GM19397 (cell line): Measurements from ENCODE around the gene CEP85.

Experiments
- ATAC-seq: cut with Tn5 transposase; IDR thresholded peaks from one replicate; pipeline ENCODE4 v1.9.1; 2021; ENCODE audit warnings: mild to moderate bottlenecking, moderate library complexity; ENCODE audit not compliant: unreplicated experiment

CEP85 gene, protein sequence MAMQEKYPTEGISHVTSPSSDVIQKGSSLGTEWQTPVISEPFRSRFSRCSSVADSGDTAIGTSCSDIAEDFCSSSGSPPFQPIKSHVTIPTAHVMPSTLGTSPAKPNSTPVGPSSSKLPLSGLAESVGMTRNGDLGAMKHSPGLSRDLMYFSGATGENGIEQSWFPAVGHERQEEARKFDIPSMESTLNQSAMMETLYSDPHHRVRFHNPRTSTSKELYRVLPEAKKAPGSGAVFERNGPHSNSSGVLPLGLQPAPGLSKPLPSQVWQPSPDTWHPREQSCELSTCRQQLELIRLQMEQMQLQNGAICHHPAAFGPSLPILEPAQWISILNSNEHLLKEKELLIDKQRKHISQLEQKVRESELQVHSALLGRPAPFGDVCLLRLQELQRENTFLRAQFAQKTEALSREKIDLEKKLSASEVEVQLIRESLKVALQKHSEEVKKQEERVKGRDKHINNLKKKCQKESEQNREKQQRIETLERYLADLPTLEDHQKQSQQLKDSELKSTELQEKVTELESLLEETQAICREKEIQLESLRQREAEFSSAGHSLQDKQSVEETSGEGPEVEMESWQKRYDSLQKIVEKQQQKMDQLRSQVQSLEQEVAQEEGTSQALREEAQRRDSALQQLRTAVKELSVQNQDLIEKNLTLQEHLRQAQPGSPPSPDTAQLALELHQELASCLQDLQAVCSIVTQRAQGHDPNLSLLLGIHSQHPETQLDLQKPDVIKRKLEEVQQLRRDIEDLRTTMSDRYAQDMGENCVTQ

DNA sequence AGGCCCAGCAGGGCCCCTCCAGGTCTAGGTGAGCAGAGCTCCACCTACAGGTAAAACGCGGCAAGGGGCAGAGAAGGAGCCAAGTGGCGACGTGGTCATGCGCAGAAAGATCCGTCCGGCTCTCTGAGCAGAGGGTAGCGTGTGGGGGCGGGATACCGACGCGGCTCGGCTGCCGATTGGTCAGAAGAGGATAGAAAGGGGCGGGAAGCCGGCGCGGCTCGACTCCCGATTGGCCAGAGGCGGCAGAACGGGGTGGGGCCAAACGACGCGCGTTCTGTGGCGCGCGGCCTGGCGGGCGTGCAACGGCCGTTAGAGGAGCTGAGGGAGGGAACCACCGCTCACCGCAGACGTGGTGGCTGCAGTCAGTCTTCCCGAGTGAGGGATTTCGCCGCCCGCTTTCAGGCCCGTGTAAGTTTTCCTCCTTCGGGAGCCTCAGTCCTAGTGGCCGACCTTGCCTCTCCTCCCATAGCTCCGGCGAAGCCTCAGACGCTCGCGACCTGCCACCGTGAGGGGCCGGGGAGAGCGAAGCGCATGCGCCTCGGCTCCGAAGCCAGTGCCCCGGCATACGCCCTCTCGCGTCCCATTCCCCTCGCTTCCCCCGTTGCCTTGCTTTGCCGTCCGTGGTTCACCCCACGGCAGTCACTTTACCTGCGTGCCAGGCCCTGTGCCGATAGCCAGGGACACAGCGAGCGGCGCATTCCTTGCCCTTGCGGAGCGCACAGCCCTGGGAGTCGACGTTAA lies at the start of gene CEP85:
Gene CEP85 (plus strand): TSS at position 298 of the 741 bp plus-strand sequence. CDS start 5,584 bp downstream, outside the sequence.
- ATAC-seq = peak; percentile 92

DNA sequence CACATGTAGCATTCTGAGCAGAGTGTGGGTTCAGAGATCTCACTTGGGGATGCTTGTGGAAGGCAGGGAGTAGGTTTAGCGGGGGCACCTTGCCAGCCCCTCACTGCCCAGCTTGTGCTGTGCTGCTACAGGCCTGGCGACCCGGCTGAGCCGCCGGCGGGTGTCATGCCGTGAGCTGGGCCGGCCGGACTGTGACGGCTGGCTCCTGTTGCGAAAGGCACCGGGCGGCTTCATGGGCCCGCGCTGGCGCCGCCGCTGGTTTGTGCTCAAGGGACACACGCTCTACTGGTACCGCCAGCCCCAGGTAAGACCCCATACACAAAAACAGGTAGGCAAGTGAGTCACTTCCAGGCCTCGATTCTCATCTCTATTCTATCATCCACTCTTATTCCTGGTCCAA lies 49.1 kb upstream of the CEP85 start:
- no peak for ATAC-seq

DNA sequence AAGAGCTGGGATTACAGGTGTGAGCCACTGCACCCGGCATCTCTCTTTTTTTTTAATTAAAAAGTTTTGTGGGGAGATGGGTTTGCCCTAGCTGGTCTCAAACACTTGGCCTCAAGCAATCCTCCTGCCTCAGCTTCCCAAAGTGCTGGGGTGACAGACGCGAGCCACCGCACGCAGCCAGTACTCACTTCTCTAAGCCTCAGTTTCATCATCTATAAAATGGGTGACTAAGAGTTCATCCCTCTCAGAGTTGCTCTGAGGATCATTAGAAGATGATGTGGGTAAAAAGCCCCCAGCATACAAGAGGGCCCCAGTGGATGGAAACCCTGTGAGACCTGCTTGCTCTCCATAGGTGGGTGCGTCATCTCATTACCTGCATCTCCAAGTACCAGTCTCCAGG lies 46.1 kb upstream of the CEP85 start:
- no peak for ATAC-seq

DNA sequence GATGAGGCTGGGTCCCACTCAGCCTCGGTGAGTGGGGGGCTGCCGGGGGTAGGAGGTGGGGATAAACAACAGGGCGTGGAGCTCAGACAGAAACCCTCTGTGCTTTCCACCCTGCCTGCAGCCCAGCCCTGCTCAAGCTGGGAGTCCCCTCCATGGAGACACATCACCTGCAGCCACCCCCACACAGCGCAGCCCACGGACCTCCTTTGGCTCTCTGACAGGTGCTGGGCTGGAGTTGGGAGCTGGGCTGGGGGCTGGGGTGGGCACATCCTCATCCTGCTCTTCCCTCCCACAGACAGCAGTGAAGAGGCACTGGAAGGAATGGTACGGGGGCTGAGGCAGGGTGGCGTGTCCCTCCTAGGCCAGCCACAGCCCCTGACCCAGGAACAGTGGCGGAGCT lies 45.5 kb upstream of the CEP85 start:
- no peak for ATAC-seq

DNA sequence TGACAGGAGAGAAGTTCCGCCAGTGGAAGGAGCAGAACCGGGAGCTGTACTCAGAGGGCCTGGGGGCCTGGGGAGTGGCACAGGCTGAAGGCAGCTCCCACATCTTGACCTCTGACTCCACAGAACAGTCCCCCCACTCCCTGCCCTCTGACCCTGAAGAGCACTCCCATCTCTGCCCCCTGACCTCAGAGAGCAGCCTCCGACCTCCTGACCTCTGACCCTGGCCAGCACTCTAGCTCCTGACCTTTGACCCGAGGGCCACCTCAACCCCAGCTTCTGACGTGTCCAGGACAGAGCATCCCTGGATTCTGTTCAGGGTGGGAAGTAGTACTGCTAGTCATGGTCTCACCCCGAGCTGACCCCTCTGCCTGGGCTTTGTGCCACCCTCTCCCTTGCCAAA lies 44.7 kb upstream of the CEP85 start:
- ATAC-seq = no peak

DNA sequence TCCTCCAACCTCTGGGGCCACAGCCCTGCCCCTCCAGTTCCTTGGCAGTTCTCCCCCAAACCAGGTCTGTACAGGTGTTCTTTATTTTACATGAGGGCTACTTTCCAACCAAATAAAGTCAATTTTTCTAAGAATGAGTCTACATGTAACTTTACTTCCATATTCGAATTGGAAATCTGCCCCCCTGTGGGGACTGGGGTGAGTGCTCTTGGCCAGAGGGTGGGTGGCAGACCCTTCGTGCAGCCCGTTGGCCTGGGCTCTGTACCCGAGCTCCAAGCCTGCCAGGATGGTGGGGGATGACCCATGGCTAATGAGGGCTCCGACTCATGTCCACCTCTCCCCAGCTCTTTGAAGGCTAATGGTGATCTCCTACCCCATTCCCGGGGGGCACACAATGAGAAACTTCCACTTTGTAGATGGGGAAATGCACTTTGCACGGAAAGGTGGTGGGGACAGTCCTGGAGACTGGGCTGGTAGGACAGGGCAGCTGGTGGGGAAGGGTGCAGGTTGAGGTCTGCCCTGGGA lies 44.2 kb upstream of the CEP85 start:
- ATAC-seq = no peak

DNA sequence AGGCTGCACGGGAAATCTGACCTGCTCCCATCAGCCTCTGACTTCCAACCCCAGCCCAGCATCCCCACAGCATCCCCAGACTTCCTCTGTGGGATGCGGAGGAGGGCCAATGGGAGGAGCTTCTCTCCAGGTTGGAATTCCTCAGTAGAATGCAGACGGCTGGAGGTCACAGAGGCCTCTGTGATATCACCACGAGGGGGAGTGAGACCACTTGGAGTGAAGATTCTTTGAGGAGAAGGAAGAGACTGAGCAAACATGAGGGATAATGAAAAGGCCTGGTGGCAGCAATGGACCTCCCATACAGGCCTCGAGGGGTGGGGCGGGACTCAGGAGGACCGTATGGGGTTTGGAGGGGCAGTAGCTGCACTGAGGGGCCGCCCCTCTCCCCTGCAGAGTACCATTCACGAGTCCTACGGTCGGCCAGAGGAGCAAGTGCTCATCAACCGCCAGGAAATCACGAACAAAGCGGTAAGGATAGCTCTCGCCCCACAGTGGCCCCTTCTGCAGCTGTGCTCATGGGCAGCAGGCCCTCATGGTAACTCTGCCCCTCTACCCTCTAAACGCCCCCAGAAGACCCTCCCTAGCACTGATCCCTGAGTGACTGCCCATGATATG lies 43.5 kb upstream of the CEP85 start, which contains the start of gene CATSPER4:
Gene CATSPER4 (plus strand): TSS at position 230 of the 615 bp plus-strand sequence. CDS start 26 bp downstream, at position 256.
- ATAC-seq = no peak

DNA sequence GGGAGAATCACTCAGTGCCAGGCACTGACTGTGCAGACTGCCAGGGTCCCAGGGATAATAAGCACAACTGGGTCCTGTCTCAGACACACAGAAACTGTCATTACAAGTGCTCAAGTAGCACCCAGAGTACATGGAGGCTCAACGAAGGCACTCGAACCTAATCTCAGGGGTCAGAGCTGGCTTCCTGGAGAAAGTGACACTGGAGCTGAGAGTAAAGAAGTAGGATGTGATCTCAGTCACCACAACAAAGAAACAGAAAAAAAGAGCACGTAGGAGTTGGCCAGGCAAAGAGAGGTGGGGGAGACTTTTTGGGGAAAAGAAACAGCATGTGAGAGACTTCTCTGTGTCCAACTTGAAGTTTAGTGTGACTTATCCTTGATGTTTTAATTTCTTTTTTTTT lies 42.3 kb upstream of the CEP85 start:
- no peak for ATAC-seq

DNA sequence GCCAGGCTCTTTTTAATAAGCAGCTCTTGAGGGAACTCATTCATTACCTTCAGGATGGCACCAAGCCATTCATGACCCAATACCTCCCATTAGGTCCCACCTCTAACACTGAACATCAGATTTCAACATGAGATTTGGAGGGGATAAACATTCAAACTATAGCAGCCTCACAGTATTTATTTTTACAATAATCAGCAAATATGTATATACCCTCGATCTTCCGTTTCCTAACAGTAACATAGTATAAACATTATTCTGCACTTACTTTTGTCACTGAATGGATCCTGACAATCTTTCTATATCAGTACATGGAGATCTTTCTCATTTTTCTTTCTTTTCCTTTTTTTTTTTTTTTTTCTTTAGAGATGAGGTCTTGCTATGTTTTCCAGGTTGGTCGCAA lies 38.2 kb upstream of the CEP85 start:
- no peak for ATAC-seq

DNA sequence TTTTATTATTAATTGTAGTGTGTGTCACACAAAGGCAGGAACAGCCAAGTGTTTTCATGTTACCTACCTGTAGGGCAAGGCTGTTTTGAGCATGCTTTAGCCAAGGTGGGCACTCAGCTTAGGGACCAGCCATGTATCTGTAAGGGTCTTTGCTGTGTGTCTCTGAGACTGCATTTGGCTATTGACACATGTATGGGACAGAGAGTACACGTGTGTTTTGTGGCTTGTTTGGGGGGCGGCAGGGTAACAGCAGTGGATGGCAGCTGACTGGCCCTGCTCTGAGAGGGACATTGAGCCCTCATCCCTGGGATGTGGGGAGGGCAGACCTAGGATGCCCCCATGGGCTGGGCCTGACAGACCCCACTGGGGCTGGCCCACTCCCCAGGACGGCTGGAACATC lies 36.7 kb upstream of the CEP85 start:
- no peak for ATAC-seq

DNA sequence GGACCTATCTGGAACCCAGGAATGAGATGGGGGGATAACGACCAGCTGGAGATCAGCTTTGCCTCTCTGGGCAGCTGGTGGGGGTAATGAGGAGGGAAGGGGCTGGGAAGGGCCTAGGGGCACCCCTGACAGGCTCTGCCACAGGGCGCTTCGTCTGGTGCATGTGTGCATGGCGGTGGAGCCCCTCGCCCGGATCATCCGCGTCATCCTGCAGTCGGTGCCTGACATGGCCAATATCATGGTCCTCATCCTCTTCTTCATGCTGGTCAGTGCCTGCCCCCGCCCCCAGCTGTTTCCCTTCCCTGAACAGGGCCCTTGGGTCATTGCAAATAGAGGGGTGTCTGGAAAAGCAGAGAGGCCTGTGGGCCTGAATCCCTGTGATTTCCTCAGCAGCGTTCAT lies 36.2 kb upstream of the CEP85 start:
- ATAC-seq = no peak

DNA sequence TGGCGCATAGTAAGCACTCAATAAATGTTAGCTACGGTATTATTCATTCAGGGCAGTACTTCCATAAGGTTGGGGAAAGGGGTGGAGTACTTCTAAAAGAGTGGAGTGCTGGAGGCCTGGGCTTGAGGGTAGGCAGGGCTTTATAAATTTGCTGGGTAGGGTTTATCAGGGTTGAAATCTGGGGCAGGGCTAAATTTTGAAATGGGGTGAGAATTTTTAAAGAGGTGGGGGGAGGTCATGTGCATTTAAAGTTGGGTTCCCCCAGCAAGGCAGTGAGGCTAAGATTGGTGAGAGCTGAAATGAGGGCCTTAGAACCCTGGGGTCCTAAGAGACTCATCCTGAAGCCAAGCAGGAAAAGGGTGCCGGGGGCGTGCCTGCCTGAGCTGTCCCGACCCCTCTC lies 33.6 kb upstream of the CEP85 start:
- no peak for ATAC-seq

DNA sequence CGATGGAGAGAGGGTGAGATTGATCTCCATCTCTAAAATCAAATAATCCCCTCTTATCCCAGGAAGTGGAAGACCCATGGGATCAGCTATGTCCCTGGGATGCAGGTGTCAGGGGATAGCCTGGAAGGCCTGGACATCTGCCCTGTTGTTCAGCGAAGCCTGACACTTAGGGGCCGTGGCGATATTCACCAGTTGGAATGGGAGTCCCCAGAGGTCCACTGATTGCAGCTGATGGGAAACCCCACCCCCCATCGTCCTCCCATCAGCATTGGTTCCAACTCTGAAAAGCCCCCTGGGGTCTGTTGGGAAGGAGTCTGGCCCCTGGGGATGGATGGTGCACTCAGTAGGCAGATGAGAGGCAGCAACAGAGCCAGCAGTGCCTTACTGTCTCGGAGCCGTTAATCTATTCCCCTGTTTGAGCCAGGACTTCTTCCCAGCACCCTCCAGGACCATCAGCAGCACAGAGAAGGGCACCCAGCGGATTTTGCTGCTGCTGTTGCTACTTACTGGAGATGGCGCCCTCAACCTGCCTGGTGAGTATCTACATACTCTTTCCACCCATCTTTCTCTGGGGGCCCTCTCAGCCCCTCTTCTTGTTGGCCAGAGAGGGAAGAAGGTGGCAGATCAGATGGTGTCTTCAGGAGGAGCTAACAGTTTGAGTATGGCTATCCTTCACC lies 30.2 kb upstream of the CEP85 start:
- no peak for ATAC-seq

DNA sequence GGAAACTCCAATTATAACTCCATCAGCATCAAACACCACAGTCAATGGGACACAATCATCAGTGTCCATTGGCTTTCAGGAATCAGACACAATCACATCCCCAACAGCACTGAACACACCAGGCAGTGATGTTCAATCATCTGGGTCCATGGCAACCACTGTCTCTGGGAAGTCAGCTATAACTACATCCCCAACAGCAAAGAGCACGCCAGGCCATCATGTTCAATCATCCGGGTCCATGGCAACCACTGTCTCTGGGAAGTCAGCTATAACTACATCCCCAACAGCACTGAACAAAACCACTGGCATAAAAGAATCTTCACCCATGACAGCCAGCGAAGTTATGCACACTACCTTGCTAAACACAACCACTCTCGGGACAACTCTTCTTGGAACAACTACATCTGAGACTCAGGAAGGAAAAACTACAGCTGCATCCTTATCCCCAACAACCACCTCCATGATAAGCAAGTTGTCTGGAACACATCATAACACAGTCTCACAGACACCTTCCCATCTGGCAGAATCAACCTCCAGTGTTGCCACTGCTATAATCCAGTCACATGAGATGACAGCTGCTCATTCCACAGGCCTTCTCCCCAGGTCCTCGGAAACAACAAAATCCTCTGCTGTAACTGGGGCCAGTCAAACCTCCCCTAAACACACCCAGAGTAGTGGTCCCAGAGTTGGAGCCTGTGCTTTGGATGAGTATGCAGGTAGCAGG lies 23.7 kb upstream of the CEP85 start:
- ATAC-seq = no peak

DNA sequence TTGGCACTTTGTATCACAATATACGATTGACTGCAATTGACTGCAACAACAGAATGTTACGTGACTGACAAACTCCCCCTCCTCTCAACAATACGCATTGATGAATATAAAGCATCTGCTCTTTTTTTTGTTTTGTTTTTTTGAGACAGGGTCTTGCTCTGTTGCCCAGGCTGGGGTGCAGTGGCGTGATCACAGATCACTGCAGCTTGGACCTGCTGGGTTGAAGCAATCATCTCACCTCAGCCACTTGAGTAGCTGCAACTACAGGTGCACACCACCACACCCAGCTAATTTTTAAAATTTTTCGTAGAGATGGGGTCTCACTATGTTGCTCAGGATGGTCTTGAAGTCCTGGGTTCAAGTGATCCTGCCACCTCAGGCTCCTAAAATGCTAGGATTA lies 21.3 kb upstream of the CEP85 start:
- ATAC-seq = no peak

DNA sequence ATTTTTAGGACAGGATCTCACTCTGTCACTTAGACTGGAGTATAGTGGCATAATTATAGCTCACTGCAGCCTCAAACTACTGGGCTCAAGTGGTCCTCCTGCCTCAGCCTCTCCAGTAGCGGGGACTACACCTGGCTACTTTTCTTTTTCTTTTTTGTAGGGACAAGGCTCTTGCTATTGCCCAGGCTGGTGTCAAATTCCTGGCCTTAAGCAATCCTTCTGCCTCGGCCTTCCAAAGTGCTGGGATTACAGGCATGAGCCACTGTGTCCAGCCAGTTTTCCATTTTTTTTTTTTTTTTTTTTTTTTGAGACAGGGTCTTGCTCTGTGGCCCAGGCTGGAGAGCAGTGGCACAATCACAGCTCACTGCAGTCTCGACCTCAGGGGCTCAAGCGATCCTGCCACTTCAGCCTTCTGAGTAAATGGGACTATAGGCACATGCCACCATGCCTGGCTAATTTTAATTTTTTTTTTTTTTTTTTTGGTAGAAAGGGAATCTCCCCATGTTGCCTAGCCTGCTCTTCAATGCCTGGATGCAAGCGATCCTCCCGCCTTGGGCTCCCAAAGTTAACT lies 20.6 kb upstream of the CEP85 start:
- ATAC-seq = no peak

DNA sequence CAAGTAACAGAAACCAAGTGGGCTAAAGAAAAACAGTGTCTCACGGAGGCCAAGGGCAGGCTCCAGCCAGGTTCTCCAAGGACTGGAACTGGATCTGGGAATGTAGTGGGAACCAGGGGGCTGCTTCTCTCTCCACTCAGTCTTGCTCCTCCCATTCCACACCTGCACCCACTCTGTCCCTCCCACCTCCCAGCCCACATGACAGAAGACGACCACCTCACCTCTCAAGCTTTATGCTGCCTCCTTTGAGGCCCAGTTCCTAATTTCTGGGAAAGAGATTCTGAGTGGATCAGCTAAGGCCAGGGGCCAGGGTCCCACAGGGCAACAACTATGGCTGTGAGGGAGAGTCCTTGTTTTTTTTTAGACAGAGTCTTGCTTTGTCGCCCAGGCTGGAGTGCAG lies 18.8 kb upstream of the CEP85 start:
- no peak for ATAC-seq

DNA sequence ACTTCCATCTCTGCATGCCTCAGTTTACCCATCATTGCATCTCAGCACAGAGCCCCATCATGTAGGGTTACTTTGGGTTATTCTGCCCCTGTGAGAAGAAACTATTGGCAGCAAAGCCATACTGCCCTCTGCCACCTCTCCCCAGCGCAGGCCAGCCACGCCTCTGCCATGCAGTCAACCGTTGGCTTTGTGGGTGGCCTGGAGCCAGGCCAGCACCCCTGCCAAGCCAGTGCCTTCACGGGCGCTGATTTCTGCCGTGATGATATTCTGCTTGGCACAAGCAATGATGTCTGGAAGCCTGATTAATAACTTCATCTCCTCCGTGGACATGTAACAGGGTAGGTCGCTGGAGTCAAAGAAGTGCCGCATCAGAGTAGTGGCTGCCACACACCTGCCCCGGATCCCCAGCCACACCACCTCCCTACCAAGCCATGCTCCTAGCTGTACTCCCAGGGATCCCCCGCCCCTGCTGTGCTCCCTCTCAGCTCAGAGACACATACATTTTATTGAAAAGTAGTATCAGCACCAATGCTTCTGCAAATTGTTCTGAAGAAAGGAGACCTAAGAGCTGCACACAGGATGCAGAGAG lies 15.0 kb upstream of the CEP85 start:
- no peak for ATAC-seq
